HFF-Myc (cell line): ENCODE data around the gene EIF5AL1.

Source experiments
- DNase-seq: peaks from one replicate; pipeline ENCODE4 v3.0.0-alpha.2; 2011; ENCODE audit warnings: low read depth; ENCODE audit errors: extremely low read depth
- H3K4me3 ChIP-seq: replicated peaks from 2 replicates; pipeline ENCODE4 v1.5.1; 2011; ENCODE audit warnings: low read depth, mild to moderate bottlenecking, control low read depth, low read length
- CTCF ChIP-seq: IDR thresholded peaks from 2 replicates; pipeline ENCODE4 v1.5.1; 2012; ENCODE audit warnings: mild to moderate bottlenecking, low read depth, low read length, control low read depth; ENCODE audit errors: missing control alignments

The EIF5AL1 gene

DNA sequence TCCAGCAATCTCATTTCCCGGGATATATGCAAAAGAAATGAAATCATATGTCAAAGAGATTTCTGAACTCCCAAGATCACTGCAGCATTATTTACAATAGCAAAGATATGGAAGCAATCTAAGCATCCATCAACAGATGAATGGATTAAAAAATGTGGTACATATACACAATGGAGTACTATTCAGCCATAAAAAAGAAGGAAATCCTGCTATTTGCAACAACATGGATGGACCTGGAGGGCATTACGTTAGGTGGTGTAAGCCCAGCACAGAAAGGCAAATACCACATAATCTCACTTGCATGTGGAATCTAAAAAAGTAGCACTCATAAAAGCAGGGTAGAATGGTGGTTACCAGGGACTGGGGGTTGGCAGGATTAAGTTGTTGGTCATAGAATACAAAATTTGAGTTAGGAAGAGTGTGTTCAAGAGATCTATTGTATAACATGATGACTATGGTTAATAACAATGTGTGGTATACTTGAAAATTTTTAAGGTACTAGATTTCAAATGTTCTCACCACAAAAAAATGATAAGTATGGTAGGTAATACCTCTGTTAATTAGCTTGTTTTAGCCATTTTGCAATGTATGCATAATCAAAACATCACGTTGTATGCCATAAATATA lies 32.9 kb upstream of the EIF5AL1 start:
- no peak for TF ChIP-seq CTCF
- no peak for DNase-seq
- H3K4me3 ChIP-seq = no peak overlapping the region

DNA sequence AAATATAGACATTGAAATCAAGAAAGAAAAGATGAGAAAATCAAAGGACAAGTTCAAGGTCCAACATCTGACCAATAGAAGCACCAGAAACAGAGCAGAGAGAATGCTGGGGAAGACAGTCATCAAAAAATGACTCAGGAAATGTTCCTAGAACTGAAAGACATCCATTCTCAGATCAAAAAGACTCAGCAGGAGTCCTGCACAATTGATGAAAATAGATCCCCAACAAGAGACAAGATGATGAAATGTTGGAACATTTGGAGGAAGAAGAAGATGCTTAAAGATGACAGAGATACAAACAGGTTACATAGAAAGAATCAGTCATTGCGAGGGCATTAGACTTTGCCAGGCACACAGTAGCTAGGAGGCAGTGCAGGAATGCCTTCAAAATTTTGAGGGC lies 30.0 kb upstream of the EIF5AL1 start:
- TF ChIP-seq CTCF = no peak
- no peak for DNase-seq
- no peak overlapping the region for H3K4me3 ChIP-seq

- H3K4me3 ChIP-seq = no peak overlapping the region
- no peak for DNase-seq
- no peak for TF ChIP-seq CTCF
These were observed 29.6 kb upstream of the EIF5AL1 start for GRCh38 chr10:79482741-79483140.

DNA sequence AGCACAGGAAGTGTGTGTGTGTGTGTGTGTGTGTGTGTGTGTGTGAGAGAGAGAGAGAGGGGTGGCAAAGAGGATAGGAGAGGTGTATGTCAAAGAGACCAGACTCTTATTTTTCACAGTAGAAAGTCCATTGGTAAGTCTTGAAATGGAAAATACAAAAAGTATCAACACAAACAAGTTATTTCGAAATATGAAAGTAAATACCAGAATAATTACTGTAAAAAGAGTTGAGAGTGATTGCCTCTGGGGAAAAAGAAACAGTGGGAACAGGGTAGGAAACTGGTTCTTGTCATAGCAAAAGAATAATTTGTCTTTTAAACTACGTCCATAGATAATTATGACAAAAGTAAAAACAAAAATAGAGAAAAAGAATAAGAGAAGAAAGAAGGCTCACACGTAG lies 29.0 kb upstream of the EIF5AL1 start:
- no peak for TF ChIP-seq CTCF
- no peak for DNase-seq
- H3K4me3 ChIP-seq = no peak overlapping the region

DNA sequence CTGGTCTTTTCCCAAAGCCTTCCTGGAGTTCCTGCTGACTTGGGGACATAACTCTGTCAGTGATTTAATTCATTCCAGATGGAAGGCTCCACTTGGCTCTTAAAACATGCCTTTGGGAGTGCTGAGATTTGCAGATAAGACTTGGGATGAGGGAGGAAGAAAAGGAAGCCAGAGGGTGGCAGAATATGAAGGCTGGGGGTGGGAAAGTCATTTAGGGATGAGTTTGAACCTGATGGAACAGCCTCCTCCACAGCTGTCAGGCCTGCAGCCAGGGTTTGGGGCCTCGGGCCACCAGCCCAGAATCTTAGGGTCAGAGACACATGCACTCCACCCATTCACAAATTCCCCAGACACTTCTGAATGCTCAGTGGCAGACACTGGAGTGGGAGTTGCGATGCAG lies 28.4 kb upstream of the EIF5AL1 start:
- peak; percentile 91 for DNase-seq
- H3K4me3 ChIP-seq = no peak overlapping the region
- TF ChIP-seq CTCF = no peak

GRCh38 chr10:79484476-79484875 lies 27.9 kb upstream of the EIF5AL1 start:
- H3K4me3 ChIP-seq = no peak overlapping the region
- no peak for DNase-seq
- TF ChIP-seq CTCF = no peak
